CD4-positive, alpha-beta T cell treated with Interleukin-6 for 4 hours (primary cell): Measurements from ENCODE around the gene MED1.
"Not testable (repeated sequence)": the region's sequence is repeated elsewhere in the genome, so short reads cannot be mapped to it uniquely, and the experiment has no call there.

ENCODE experiments used
- DNase-seq: peaks from one replicate; pipeline ENCODE4 v3.0.0-alpha.2; 2020; ENCODE audit warnings: mixed read lengths

MED1 gene

GRCh38 chr17:39410279-39410678 is 40.8 kb downstream of the MED1 start:
- no peak for DNase-seq

- no peak for DNase-seq
These were observed 42.7 kb downstream of the MED1 start for GRCh38 chr17:39408360-39408759.

- DNase-seq, result no peak
These were observed 44.1 kb downstream of the MED1 start for GRCh38 chr17:39406951-39407350.

DNA sequence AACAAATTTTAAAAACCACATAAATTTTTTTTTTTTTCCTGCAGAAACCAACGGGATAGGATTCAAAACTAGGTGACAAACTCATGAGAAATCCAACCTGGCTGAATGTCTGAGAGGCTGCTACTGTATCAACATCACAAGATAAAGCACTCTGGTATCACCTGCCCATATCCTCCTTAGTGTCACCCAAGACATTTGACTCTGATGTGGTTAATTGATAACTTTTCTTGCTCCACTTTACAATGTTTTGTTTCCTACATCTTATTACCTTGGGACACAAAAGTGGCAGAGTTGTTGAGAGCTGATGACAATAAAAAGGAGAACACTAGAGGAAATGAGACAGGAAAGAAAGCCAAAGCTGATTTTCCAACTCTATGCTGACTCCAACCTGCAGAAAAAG is 45.6 kb downstream of the MED1 start:
- DNase-seq, result no peak

DNA sequence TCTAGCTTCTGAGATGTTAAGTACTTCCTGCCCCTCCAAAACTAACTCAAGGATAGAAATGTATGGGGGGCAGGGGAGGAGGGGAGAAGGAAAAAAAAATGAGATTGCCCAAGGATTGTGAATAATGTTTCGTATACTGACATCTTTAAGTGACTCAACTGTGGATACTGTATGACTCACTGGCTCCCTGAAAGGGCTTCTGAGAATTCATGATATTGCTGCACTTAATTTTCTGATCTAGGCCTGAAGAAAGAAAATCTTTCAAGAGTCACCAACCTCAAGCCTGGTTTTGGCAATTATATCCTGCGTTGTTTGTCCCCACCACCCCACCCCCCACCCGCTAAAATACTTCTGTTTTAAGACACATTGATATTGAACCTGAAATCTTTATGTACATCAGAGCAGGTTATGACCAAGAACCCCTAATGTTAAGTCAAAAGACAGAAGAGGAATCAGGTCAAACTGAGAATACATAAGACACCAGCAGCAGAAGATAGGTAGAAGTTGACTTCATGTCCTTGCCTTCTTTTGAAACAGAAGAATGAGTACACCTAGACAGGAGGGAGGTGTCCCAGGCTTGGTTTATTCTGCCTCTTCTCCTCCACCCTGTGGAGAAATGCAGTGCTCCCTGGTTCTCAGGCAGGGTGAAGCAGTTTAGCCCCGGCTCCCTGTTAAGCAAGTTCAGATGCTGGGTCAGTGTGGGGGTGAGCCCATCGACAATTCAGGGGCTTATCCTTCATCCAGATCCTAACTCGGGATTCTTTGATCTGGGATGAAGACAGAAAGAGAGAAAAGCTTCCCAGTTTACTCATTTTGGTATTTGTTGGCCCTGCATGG is 46.3 kb downstream of the MED1 start:
- peak; percentile 28 for DNase-seq

GRCh38 chr17:39402890-39403605 is 48.0 kb downstream of the MED1 start:
- DNase-seq, result no peak

- DNase-seq, result peak; percentile 88
These were observed 48.7 kb downstream of the MED1 start for GRCh38 chr17:39402244-39402889.

- peak; percentile 94 for DNase-seq
These were observed 49.4 kb downstream of the MED1 start, which contains the start of gene FBXL20 for GRCh38 chr17:39401412-39402243. FBXL20 (minus strand) TSS chr17:39401626; CDS start chr17:39401402, 224 bp downstream.

- peak; percentile 35 for DNase-seq
These were observed 50.3 kb downstream of the MED1 start for GRCh38 chr17:39400547-39401411.

- no peak for DNase-seq
These were observed 51.3 kb downstream of the MED1 start for GRCh38 chr17:39399791-39400190.

- DNase-seq, result no peak
These were observed 57.3 kb downstream of the MED1 start for GRCh38 chr17:39393736-39394135.

- DNase-seq, result no peak
These were observed 59.6 kb downstream of the MED1 start for GRCh38 chr17:39391448-39391847.

- DNase-seq, result no peak
These were observed 66.0 kb downstream of the MED1 start for GRCh38 chr17:39385040-39385439.

DNA sequence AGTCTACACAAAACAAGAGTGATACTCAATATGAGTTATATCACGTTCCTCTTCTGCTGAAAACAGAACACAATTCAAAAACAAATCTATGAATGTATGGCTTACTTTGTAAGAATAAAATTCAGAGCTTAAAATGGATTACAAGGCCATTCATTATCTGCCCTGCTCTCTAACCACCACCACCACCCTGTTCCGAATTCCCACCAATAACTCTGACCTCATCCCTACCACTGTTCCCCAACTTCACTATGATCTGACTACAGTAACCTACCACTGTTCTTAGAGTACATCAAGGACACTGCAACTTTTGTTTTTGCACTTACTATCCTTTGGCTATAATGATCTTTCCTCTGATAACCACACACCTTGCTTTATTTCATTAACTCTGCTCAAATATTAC is 70.9 kb downstream of the MED1 start:
- DNase-seq, result no peak

DNA sequence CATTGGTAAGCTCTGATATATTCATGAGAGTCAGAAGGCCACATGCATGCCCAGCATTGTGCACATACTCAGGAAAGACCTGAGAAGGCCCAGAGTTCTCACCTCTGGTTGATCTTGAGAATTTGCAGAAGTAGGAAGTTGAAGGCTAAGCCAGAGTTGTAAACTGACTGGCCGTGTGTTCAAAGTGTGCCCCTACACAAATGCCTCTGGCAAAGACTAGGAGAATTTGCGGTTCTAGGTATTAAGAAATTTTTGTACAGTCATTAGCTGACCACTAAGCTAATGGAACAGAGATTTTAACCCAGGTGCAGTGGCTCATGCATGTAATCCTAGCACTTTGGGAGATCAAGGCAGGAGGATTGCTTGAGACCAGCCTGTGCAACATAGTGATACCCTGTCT is 74.6 kb downstream of the MED1 start:
- DNase-seq, result no peak

DNA sequence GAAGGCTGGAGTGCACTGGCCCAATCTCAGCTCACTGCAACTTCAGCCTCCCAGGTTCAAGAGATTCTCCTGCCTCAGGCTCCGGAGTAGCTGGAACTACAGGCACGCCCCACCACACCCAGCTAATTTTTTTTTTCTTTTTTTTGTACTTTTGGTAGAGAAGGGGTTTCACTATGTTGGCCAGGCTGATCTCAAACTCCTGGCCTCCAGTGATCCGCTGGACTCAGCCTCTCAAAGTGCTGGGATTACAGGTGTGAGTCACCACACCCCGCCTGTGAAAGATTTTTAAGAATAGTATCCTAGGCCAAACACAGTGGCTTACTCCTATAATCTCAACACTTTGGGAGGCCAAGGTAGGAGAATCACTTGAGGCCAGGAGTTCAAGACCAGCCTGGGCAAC is 83.3 kb downstream of the MED1 start:
- DNase-seq, result not testable (repeated sequence)

DNA sequence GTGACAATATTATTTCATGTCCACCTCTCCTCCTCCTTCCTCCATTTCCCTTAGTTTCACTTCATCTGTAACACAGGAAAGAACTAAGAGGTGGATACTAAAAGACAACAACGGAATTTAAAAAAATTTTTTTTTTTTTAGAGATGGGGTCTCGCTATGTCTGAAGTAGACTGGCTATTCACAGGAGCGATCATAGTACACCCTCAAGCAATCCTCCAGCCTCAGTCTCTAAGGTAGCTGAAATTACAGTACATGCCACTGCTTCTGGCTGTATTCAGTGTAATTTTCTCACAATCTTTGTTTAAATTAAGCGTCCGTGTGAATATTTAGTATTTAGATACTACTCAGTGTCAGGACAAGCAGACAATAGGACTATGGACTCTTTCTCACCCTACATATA is 85.2 kb downstream of the MED1 start:
- DNase-seq, result no peak

DNA sequence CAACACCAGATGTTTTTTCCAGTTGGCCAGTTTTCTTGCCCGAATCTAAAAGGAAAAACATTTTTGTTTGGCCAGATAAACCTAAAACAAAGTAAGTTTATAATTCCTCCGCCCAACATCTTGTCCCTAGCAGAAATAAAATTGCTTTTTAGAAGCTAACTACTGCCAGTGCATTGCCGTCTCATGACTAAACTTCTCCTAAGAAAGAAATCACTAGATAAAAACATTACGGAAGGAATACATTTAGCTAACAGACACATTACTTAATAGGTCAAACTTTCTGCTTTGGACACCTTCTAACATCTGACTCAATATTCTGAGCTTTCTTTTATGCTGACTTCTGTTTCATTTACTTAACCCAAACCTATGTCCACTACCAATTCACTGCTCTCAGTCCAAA is 85.8 kb downstream of the MED1 start:
- DNase-seq, result no peak

DNA sequence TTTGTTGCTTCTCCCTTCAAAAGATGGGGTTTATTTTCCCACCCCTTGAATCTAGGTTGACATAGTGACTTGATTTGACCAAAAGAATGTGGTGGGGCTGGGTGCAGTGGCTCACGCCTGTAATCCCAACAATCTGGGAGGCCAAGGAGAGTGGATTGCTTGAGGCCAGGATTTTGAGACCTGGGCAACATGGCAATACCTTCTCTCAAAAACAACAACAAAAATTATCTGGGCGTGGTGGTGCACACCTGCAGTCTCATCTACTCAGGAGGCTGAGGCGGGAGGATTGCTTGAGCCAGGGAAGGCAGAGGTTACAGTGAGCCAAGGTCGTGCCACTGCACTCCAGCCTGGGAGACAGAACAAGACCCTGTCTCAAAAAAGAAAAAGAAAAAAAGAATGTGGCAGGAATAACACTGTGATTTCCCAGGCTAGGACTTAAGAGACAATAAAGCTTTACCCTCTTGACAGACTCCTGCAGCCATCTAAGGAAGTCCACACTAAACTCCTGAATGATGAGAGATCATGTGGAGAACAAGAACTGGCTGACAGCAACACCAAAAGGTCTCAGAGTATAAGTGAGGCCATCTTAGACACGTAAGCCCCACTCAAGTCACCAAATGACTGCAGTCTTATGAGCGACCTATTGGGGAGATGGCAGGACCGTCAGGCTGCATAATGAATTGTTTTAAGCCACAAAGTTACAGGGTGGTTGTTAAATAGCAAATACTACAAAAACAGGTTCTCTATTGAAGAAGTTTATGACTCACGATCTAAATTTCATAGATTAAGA is 86.6 kb downstream of the MED1 start:
- DNase-seq, result no peak

DNA sequence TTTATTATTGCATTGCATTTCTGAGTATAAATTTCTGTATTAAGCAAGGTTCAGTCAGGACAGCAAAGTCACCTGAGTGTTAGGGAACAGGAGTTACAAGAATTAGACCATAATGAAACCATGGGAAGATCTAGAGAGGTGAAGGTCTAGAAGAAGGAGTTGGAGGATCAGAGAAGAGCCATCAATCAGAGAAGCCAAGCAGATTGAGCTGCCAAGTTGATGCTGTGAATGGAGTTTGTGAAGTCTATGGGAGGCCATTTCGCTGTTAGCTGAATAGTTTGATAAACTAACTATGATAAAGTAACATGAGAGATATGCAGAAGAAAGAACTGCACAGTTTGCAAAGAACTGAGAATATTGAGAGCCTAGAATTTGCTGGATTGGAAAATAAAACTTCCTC is 90.0 kb downstream of the MED1 start:
- DNase-seq, result no peak

- no peak for DNase-seq
These were observed 90.5 kb downstream of the MED1 start for GRCh38 chr17:39360537-39360936.
